ENCODE data around the gene THEM4.
A peak's percentile ranks its signal among the peaks of the same experiment; 100 is the strongest.

The THEM4 gene

GRCh38 chr1:151839082-151839412, 70.3 kb downstream of the THEM4 start:
- H3K4me3 ChIP-seq (ENCODE audit: low read depth, low read length) = peak overlapping the region; percentile 51

GRCh38 chr1:151838222-151839081, 70.9 kb downstream of the THEM4 start:
- peak overlapping the region; percentile 51 for H3K4me3 ChIP-seq (ENCODE audit: low read depth, low read length)

GRCh38 chr1:151837884-151838221, 71.5 kb downstream of the THEM4 start:
- H3K4me3 ChIP-seq (ENCODE audit: low read depth, low read length) = peak overlapping the region; percentile 51

GRCh38 chr1:151837197-151837596, 72.1 kb downstream of the THEM4 start:
- H3K4me3 ChIP-seq (ENCODE audit: low read depth, low read length) = no peak overlapping the region

GRCh38 chr1:151835596-151835995, 73.7 kb downstream of the THEM4 start:
- H3K4me3 ChIP-seq (ENCODE audit: low read depth, low read length) = no peak overlapping the region

- no peak overlapping the region for H3K4me3 ChIP-seq (ENCODE audit: low read depth, low read length)
These were observed 75.1 kb downstream of the THEM4 start for GRCh38 chr1:151834239-151834638.

- H3K4me3 ChIP-seq (ENCODE audit: low read depth, low read length) = no peak overlapping the region
These were observed 76.0 kb downstream of the THEM4 start for GRCh38 chr1:151833172-151833900.

GRCh38 chr1:151832318-151832980, 76.9 kb downstream of the THEM4 start:
- H3K4me3 ChIP-seq (ENCODE audit: low read depth, low read length) = no peak overlapping the region

GRCh38 chr1:151831605-151832004, 77.7 kb downstream of the THEM4 start, which contains the start of gene RORC:
Gene RORC (minus strand): TSS chr1:151831802. CDS start chr1:151831764, 38 bp downstream.
- H3K4me3 ChIP-seq (ENCODE audit: low read depth, low read length) = no peak within 1 kb of the TSS

GRCh38 chr1:151831256-151831591, 78.1 kb downstream of the THEM4 start:
- H3K4me3 ChIP-seq (ENCODE audit: low read depth, low read length) = no peak overlapping the region

- H3K4me3 ChIP-seq (ENCODE audit: low read depth, low read length) = no peak overlapping the region
These were observed 79.3 kb downstream of the THEM4 start for GRCh38 chr1:151830055-151830454.

GRCh38 chr1:151829352-151830046, 79.8 kb downstream of the THEM4 start:
- no peak overlapping the region for H3K4me3 ChIP-seq (ENCODE audit: low read depth, low read length)

- H3K4me3 ChIP-seq (ENCODE audit: low read depth, low read length) = no peak overlapping the region
These were observed 80.4 kb downstream of the THEM4 start for GRCh38 chr1:151828921-151829320.

GRCh38 chr1:151827853-151828252, 81.5 kb downstream of the THEM4 start:
- no peak overlapping the region for H3K4me3 ChIP-seq (ENCODE audit: low read depth, low read length)

GRCh38 chr1:151825751-151826660, 83.3 kb downstream of the THEM4 start:
- H3K4me3 ChIP-seq (ENCODE audit: low read depth, low read length) = no peak overlapping the region

GRCh38 chr1:151825204-151825603, 84.1 kb downstream of the THEM4 start:
- no peak overlapping the region for H3K4me3 ChIP-seq (ENCODE audit: low read depth, low read length)

Data from iPS-11a (cell line).